HFF-Myc (cell line): Measurements from ENCODE around the gene ZNF407.

ENCODE experiments used
- DNase-seq: peaks from one replicate; pipeline ENCODE4 v3.0.0-alpha.2; 2011; ENCODE audit warnings: low read depth; ENCODE audit errors: extremely low read depth
- H3K4me3 ChIP-seq: replicated peaks from 2 replicates; pipeline ENCODE4 v1.5.1; 2011; ENCODE audit warnings: low read depth, mild to moderate bottlenecking, control low read depth, low read length
- CTCF ChIP-seq: IDR thresholded peaks from 2 replicates; pipeline ENCODE4 v1.5.1; 2012; ENCODE audit warnings: mild to moderate bottlenecking, low read depth, low read length, control low read depth; ENCODE audit errors: missing control alignments

Gene ZNF407

GRCh38 chr18:75051757-75052156, 454.1 kb downstream of the ZNF407 start:
- no peak overlapping the region for H3K4me3 ChIP-seq
- DNase-seq, result no peak
- no peak for TF ChIP-seq CTCF

GRCh38 chr18:75052475-75052874, 454.8 kb downstream of the ZNF407 start:
- TF ChIP-seq CTCF, result no peak
- DNase-seq, result no peak
- no peak overlapping the region for H3K4me3 ChIP-seq

DNA sequence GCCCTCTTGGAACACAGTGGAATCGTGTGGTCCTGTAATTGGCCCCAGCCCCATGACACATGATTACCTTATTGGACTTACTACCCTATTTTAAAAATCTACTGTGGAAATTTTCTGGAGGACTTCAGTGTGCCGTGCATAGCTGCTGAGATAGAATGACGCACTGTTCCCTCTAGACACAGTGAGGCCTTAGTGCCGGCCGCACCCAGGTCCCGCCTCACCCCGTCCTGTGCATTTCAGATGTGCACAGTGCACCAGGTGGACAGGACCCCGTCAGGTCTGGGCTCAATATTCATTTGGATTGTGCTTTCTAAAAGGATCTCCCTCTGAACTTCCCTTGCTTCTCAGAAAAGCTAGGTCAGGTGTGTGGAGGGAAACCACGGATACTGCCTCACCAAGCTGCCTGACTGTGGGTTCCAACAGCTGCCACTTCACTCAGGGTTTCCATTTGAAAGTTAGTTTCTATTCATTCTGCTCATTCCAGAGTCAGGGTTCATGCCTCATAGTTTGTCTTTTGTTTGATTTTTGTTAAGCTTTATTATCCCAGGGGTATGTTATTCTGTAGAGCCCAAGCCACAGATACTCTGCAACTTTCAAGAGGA, 455.5 kb downstream of the ZNF407 start:
- no peak overlapping the region for H3K4me3 ChIP-seq
- TF ChIP-seq CTCF, result no peak
- DNase-seq, result no peak

- DNase-seq, result no peak
- TF ChIP-seq CTCF, result no peak
- H3K4me3 ChIP-seq, result no peak overlapping the region
Observed at GRCh38 chr18:75054046-75054445, 456.4 kb downstream of the ZNF407 start.

DNA sequence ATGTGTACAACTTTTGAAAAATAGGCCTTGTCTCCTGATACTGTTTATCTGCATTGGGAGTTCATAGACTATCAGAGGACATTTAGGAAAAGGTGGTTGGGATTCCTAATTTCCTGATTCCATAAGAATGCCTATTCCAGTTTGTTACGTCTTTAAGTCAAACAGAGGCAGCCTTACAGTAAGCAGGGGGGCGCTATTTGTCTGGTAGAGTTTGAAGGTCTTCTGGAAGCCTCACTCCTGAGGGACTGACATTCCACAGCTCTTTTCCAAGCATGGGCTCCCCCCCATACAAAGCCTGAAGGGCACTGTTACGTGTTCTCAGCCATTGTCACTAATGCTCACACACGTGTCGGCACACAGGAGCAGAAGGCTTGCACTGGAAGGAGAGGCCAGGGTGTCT, 456.9 kb downstream of the ZNF407 start:
- TF ChIP-seq CTCF, result no peak
- no peak for DNase-seq
- no peak overlapping the region for H3K4me3 ChIP-seq

- no peak for TF ChIP-seq CTCF
- DNase-seq, result no peak
- H3K4me3 ChIP-seq, result no peak overlapping the region
Observed at GRCh38 chr18:75057169-75057960, 459.7 kb downstream of the ZNF407 start.
